Chondrocyte (in vitro differentiated cells): ENCODE measurements around the gene LRP6. TPM values are rescaled to one million over a fixed set of nuclear protein-coding genes. Genes with fewer than 3 reads are reported as not detected.
A peak's percentile ranks its signal among the peaks of the same experiment; 100 is the strongest.
"Not testable (repeated sequence)": the region's sequence is repeated elsewhere in the genome, so short reads cannot be mapped to it uniquely, and the experiment has no call there.

ENCODE experiments used
- DNase-seq: peaks from one replicate; pipeline ENCODE4 v3.0.0; 2021; ENCODE audit warnings: mixed read lengths, low spot score
- H3K27ac Mint-ChIP-seq: one replicate; pipeline ENCODE4 v1.8.0; 2021; ENCODE audit warnings: mild to moderate bottlenecking, moderate library complexity, mixed read lengths; ENCODE audit not compliant: unreplicated experiment
- H3K27me3 Mint-ChIP-seq: 2 replicates; pipeline ENCODE4 v1.8.0; 2021; ENCODE audit warnings: low read depth, mixed read lengths
- H3K36me3 Mint-ChIP-seq: 2 replicates; pipeline ENCODE4 v1.8.0; 2021; ENCODE audit warnings: low read depth, mixed read lengths
- H3K4me1 Mint-ChIP-seq: 2 replicates; pipeline ENCODE4 v1.8.0; 2021; ENCODE audit warnings: low read depth, mild to moderate bottlenecking, mixed read lengths
- H3K4me3 Mint-ChIP-seq: one replicate; pipeline ENCODE4 v1.8.0; 2021; ENCODE audit warnings: mild to moderate bottlenecking, moderate library complexity, mixed read lengths; ENCODE audit not compliant: unreplicated experiment
- H3K9me3 Mint-ChIP-seq: 2 replicates; pipeline ENCODE4 v1.8.0; 2021; ENCODE audit warnings: low read depth, mixed read lengths
- long read RNA-seq: library from polyadenylated mRNA; stranded (forward); transcript quantifications from one replicate; pipeline ENCODE4 v2.0.0, GENCODE V29; 2021
- total RNA-seq: library from RNA; stranded (reverse); gene quantifications from 3 replicates; pipeline ENCODE4 v1.2.1, GENCODE V29; 2021
- TF ChIP-seq, protein P1 (sequence below): fragments of 200-600 bp; sonication (generic); IDR thresholded peaks from 2 replicates; pipeline ENCODE4 v1.5.0; 2021; ENCODE audit warnings: antibody characterized with exemption, mild to moderate bottlenecking, moderate library complexity

LRP6 gene
- 39.0 to 41.4 TPM (median 40.2 TPM) in 3 replicates for total RNA-seq
- long read RNA-seq, full-length matches to known transcripts = 4 of 20 reads
- long read RNA-seq, partial matches to known transcripts = 14 of 20 reads
- long read RNA-seq, other reads (novel, unspliced or antisense) = 2 of 20 reads

DNA sequence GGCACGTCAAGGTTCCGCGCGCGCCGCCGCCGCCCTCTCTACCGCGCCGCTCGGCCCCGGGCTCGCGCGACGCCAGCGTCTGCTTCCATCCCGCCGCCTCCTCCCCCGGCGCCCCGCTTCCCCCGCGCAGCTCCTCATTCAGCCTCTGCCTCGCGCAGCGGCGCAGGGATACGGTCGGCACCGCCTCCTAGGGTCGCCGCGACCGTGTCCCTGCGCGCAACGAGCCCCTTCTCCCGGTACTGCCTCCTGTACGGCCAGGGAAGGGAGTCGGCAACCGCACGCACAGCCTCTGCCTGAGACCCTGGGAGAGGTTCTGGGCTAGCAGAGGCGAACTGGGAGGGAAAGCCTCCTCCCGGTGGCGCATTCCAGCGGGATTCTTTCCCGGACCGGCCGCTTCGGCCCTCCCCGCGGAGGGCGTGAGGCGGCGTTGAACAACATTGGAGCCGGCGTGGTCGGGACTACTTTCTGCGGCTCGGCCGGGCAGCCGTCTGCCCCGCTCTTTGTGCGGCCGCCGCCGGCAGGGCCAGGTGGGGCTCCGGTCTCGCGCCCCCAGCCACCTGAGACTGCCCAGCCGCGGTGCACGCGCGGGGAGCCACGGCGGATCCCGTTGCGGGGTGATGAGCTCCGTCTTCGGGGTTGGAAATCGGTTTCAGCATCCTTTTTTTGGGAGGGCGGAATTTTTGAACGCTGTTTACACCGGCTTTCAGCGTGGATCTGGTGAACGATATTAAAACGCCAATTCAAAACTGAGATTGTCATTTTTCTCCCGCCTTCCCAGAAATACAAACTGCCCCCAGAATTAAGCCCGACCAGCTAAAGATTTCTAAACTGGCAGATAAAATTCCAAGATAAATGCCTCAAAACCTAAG is at the start of gene LRP6:
Gene LRP6, minus strand, starts transcription at position 172 of the 869 bp plus-strand sequence. CDS start 309 bp downstream, outside the sequence.
- Mint-ChIP-seq H3K36me3 (no peaks in the 10 kb centered on the region), H3K9me3 (no peaks in the 10 kb centered on the region), H3K27ac (peak within 1 kb of the TSS; percentile 99), H3K4me1 (peaks cover 34% of the 10 kb centered on the region), H3K4me3 (peak within 1 kb of the TSS; percentile 78), H3K27me3 (no peaks in the 10 kb centered on the region)
- TF ChIP-seq, protein P1, sequence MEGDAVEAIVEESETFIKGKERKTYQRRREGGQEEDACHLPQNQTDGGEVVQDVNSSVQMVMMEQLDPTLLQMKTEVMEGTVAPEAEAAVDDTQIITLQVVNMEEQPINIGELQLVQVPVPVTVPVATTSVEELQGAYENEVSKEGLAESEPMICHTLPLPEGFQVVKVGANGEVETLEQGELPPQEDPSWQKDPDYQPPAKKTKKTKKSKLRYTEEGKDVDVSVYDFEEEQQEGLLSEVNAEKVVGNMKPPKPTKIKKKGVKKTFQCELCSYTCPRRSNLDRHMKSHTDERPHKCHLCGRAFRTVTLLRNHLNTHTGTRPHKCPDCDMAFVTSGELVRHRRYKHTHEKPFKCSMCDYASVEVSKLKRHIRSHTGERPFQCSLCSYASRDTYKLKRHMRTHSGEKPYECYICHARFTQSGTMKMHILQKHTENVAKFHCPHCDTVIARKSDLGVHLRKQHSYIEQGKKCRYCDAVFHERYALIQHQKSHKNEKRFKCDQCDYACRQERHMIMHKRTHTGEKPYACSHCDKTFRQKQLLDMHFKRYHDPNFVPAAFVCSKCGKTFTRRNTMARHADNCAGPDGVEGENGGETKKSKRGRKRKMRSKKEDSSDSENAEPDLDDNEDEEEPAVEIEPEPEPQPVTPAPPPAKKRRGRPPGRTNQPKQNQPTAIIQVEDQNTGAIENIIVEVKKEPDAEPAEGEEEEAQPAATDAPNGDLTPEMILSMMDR = peak; percentile 33
- DNase-seq = peak; percentile 98

DNA sequence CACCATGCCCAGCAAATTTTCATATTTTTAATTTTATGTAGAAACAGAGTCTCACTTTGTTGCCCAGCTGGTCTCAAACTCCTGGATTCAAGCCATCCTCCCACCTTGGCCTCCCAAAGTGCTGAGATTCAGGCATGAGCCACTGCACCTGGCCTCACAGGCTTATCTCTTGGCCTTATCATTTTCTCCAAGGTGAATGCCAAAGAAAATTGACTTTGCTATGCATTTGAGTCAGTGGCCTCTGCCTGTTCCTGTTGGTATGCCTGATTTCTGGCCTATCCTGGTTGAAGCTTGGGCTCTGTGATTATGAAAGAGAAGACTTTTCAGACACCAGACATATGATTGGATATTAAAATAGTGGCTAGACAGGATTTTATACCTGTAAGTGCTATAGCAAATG is 49.0 kb upstream of the LRP6 start:
- no peak for DNase-seq
- Mint-ChIP-seq H3K4me3 (no peak overlapping the region), H3K27ac (no peak overlapping the region), H3K36me3 (no peaks in the 10 kb centered on the region), H3K9me3 (no peaks in the 10 kb centered on the region), H3K4me1 (peaks cover 13% of the 10 kb centered on the region), H3K27me3 (no peaks in the 10 kb centered on the region)
- TF ChIP-seq, protein P1 = no peak

DNA sequence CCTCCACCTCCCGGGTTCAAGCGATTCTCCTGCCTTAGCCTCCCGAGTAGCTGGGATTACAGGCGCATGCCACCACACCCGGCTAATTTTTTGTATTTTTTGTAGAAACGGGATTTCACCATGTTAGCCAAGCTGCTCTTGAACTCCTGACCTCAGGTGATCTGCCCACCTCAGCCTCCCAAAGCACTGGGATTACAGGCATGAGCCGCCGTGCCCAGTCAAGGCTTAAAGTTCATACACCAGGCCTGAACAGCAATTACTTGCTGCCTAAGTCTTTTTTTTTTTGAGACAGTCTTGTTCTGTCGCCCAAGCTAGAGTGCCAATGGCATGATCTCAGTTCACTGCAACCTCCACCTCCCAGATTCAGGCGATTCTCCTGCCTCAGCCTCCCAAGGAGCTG is 43.9 kb upstream of the LRP6 start:
- DNase-seq, H3K4me1 Mint-ChIP-seq, H3K4me3 Mint-ChIP-seq, H3K27ac Mint-ChIP-seq, H3K9me3 Mint-ChIP-seq, H3K27me3 Mint-ChIP-seq, H3K36me3 Mint-ChIP-seq: not testable (repeated sequence)

DNA sequence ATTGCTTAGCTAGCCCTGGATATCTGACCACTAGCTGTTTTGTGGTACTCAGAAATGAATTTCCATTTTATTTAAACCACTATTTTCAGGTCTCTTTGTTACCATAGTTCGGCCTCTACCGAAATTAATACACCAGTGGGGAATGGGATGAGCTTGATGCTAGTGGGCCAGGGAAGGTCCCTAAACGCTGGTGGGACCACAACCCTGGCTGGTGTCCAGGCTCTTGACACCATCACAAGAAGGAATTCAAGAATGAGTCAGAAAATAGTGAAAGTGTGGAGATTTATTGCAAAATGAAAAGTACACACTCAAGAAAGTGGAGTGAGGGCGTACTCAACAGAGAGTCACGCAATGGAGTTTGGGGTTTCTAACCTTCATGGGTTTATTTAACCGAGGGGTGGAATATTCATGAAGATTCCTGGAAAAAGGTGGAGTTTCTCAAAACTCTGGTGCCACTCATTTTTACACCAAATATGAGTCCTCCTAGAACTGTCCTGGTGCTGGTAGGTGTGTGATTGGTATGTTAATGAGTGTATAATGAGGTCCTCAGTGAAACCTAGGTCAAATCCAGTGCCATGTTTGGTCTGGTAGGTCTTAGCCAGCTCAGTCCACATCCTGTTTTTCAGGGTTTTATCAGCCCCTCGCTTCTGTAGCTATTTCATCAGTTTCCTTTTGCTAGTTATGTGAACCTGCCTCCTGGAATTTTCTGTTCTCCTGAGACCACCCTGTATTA is 38.9 kb upstream of the LRP6 start:
- peaks cover 5% of the 10 kb centered on the region for H3K4me1 Mint-ChIP-seq
- no peak overlapping the region for H3K4me3 Mint-ChIP-seq
- no peaks in the 10 kb centered on the region for H3K36me3 Mint-ChIP-seq
- H3K27ac Mint-ChIP-seq = no peak overlapping the region
- TF ChIP-seq, protein P1 = no peak
- peaks cover 3% of the 10 kb centered on the region for H3K9me3 Mint-ChIP-seq
- DNase-seq = no peak
- no peaks in the 10 kb centered on the region for H3K27me3 Mint-ChIP-seq

DNA sequence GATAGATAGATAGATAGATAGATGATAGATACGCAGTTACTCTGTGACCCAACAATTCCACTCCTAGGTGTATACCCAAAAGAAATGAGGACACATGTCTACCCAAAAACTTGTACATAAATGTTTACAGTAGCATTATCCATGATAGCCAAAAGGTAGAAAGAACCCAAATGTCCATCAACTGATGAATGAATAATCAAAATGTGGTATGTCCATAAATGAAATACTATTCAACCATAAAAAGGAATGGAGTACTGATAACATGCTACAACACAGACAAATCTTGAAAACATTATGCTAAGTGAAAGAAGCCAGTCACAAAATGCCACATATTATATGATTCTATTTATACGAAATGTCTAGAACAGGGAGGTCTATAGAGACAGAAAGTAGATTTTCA is 36.1 kb upstream of the LRP6 start:
- no peak for DNase-seq
- no peak overlapping the region for H3K27ac Mint-ChIP-seq
- H3K4me1 Mint-ChIP-seq = peaks cover 5% of the 10 kb centered on the region
- H3K4me3 Mint-ChIP-seq = no peak overlapping the region
- H3K27me3 Mint-ChIP-seq = no peaks in the 10 kb centered on the region
- no peaks in the 10 kb centered on the region for H3K36me3 Mint-ChIP-seq
- peaks cover 3% of the 10 kb centered on the region for H3K9me3 Mint-ChIP-seq
- TF ChIP-seq, protein P1 = no peak
